OCI-LY1 (cell line): ENCODE measurements around the gene FHIT.

ENCODE experiments used
- CTCF ChIP-seq: fragments of 200-600 bp; sonication (generic), shearing (Covaris generic); IDR thresholded peaks from 2 replicates; pipeline ENCODE4 v1.5.1; 2017; ENCODE audit warnings: mild to moderate bottlenecking, antibody characterized with exemption, low read length, moderate library complexity, mixed read lengths
- EZH2 ChIP-seq: fragments of 200-600 bp; sonication (generic), shearing (Covaris generic); IDR thresholded peaks from 2 replicates; pipeline ENCODE4 v1.8.0; 2017; ENCODE audit warnings: borderline replicate concordance, mixed run types, mild to moderate bottlenecking, antibody characterized with exemption, low read length, moderate library complexity, mixed read lengths

GRCh38 chr3:60867200-60867599 is 384.1 kb downstream of the FHIT start:
- TF ChIP-seq CTCF (no peak), EZH2 (no peak)
